ENCODE data around the gene UBE2D2. TPM values are rescaled to one million over a fixed set of nuclear protein-coding genes. Genes with fewer than 3 reads are reported as not detected.

Gene UBE2D2
- polyA plus RNA-seq, 2 of the 4 experiments (the other 2 are of a cell fraction), result 74.8 to 115 TPM

DNA sequence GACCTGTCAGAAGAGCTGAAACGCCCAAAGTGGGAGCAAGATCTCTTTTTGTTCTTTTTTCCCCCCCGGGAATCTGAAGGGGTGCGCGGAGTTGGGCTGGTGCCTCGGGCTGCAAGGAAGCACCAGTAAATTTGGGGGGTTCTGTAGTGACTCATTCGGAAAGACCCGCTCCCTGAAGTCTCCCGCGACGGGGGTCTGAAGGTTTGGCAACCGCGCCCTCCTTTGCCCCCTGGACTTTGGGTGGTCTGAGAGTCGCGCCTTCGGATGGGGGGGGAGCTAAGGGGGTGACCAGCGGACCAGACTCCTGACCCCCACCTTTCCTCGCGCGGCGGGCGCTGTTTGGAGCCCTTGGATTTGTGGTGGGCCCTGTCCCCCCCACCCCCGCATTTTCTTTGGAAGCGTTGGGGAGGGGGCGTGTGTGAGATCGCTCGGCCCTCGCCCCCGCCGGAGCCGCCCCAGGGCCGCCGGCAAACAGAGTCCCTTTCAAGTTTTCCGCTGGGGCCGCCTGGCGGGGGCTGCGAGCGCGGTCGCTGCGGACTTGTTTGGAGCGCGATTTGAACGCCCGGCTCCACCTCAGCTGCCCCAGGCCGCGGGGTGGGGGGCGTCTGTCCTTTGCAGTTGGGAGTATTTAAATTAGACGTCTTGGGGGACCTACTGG lies 89.0 kb downstream of the UBE2D2 start:
- Histone ChIP-seq H3K9me3 (no peaks in the 10 kb centered on the region), H3K4me2 (peak overlapping the region; percentile 99), H3K4me1 (peaks cover 62% of the 10 kb centered on the region), H3K27ac (peak overlapping the region; percentile 94 to 98), H3K4me3 (peak overlapping the region; percentile 98)
- no peak for FAIRE-seq
- WGBS (ENCODE audit: missing lambda C conversion rate), result 49% methylated on average over 26 of the region's 48 CpGs
- ATAC-seq, result no peak
- no peak for TF ChIP-seq HOXB13 (CRISPR knock-in tag; IDR thresholded peaks at IDR 0.05; ENCODE audit: low read depth)
- TF ChIP-seq NR3C1 (IDR thresholded peaks at IDR 0.05), result no peak
- TF ChIP-seq POLR2AphosphoS2 (conservative IDR thresholded peaks at IDR 0.05; ENCODE audit: low read length), result no peak
- TF ChIP-seq, protein P1, sequence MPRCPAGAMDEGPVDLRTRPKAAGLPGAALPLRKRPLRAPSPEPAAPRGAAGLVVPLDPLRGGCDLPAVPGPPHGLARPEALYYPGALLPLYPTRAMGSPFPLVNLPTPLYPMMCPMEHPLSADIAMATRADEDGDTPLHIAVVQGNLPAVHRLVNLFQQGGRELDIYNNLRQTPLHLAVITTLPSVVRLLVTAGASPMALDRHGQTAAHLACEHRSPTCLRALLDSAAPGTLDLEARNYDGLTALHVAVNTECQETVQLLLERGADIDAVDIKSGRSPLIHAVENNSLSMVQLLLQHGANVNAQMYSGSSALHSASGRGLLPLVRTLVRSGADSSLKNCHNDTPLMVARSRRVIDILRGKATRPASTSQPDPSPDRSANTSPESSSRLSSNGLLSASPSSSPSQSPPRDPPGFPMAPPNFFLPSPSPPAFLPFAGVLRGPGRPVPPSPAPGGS (IDR thresholded peaks at IDR 0.05), result no peak
- TF ChIP-seq CBX2 (IDR thresholded peaks at IDR 0.05; ENCODE audit: borderline replicate concordance, low read depth), result no peak
- no peak for TF ChIP-seq CHD2 (IDR thresholded peaks at IDR 0.05; ENCODE audit: low read length, partially characterized antibody)
- no peak for TF ChIP-seq EHF (CRISPR knock-in tag; IDR thresholded peaks at IDR 0.05)
- no peak for TF ChIP-seq ESRRA (IDR thresholded peaks at IDR 0.05; ENCODE audit: borderline replicate concordance, low read length)
- TF ChIP-seq RFX5 (IDR thresholded peaks at IDR 0.05), result no peak
- no peak for TF ChIP-seq HDAC2 (IDR thresholded peaks at IDR 0.05)
- no peak for TF ChIP-seq RARB (CRISPR knock-in tag; IDR thresholded peaks at IDR 0.05)
- TF ChIP-seq MYC (IDR thresholded peaks at IDR 0.05; ENCODE audit: borderline replicate concordance, low read length), result no peak
- TF ChIP-seq HOXA7 (CRISPR knock-in tag; IDR thresholded peaks at IDR 0.05), result no peak
- TF ChIP-seq BHLHE40 (IDR thresholded peaks at IDR 0.05; ENCODE audit: low read depth, low read length), result no peak
- no peak for TF ChIP-seq HOXB5 (CRISPR knock-in tag; IDR thresholded peaks at IDR 0.05)
- TF ChIP-seq HEYL (CRISPR knock-in tag; IDR thresholded peaks at IDR 0.05), result no peak
- TF ChIP-seq ZSCAN20 (CRISPR knock-in tag; IDR thresholded peaks at IDR 0.05), result no peak
- no peak for TF ChIP-seq NFE2L2 (conservative IDR thresholded peaks at IDR 0.05; ENCODE audit: low read length)
- ChIA-PET POLR2A (no interaction called here), CTCF (interaction anchor here (1.2 to 17.1 kb wide), 7 partner anchors 11 to 116 kb away, joined by 3 to 195 read pairs (median 4); no protein-coding TSS in a partner anchor)
- DNase-seq (ENCODE audit: low read depth in 1 of 2, low spot score in 1 of 2), result no peak

DNA sequence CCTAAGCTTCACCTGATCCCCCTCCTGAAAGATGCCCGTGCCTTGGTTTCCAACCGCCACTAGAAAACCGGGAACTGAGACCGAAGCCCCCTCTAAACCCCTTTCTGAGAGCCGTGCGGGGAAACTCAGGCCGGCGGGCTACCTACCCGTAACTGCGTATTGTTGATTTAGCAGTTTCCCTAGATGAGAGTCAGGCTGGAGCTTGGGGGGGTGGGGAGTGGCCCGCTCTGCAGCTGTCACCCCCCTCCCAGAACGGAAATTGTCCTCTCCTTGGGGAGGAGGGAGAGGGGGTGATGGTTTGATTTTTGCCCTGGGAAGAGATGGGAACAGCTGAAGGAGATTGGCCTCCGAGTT lies 89.5 kb downstream of the UBE2D2 start:
- Histone ChIP-seq H3K4me2 (peak overlapping the region; percentile 99), H3K4me3 (peak overlapping the region; percentile 98), H3K27ac (peak overlapping the region; percentile 66 to 98), H3K4me1 (peaks cover 66% of the 10 kb centered on the region), H3K9me3 (no peaks in the 10 kb centered on the region)
- 72% methylated on average over 13 of the region's 13 CpGs for WGBS (ENCODE audit: missing lambda C conversion rate)
- FAIRE-seq (no peak), DNase-seq (ENCODE audit: low read depth in 1 of 2, low spot score in 1 of 2) (no peak), ATAC-seq (no peak)
- ChIA-PET CTCF (interaction anchor here (1.2 to 17.1 kb wide), 6 partner anchors 11 to 115 kb away, joined by 3 to 195 read pairs (median 6); no protein-coding TSS in a partner anchor), POLR2A (interaction anchor here (1.6 to 2.3 kb wide), 2 partner anchors 10 to 15 kb away, joined by 5 to 13 read pairs; no protein-coding TSS in a partner anchor)
- TF ChIP-seq, protein P1 (IDR thresholded peaks at IDR 0.05), result no peak

DNA sequence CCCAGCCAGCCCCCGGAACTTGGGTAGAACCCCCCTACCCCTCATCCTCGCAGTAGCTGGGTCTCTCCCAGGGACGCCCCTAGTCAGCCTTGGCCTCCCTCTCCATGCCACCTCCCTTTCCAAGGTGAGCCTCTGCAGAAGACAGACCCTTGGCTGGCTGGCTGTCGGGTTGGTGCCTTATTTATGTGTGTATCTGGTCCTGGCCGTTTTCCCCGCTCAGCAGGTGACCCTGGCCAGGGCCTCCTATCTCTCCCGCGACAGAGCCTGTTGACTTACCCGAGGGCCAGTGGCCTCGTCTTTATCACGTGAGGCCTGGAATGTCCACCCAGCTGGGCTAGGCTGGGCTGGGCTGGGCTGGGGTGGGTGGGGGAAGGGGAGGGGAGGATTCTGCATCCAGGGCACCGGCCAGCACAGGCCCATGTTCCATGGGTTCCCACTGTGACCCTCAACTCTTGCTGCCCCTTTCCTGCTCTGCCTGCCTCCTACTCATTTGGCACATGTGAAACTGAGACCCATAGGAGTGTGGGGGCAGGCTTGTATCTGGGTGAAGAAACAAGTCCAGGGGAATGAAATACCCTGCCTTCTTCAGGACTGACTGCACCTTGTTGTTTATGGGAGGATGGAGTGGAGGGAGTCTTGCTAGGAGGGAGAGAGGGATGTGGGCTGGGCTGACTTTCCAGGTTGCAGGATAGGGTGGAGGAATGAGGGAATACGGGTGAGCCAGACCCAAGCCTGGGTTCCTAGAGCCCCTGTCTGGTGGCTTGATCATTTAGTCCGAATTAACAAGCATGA lies 90.1 kb downstream of the UBE2D2 start:
- Histone ChIP-seq H3K4me3 (peak overlapping the region; percentile 98), H3K9me3 (no peaks in the 10 kb centered on the region), H3K4me1 (peaks cover 72% of the 10 kb centered on the region), H3K4me2 (peak overlapping the region; percentile 99), H3K27ac (peak overlapping the region; percentile 66 to 98)
- ATAC-seq, result peak; percentile 2 to 12; a peak in 4 of 6 replicates
- ChIA-PET CTCF (interaction anchor here (1.1 to 17.1 kb wide), 7 partner anchors 10 to 115 kb away, joined by 3 to 195 read pairs (median 7); no protein-coding TSS in a partner anchor), POLR2A (interaction anchor here (0.7 to 2.3 kb wide), 4 partner anchors 9 to 16 kb away, joined by 3 to 13 read pairs (median 4); no protein-coding TSS in a partner anchor)
- no peak for FAIRE-seq
- WGBS (ENCODE audit: missing lambda C conversion rate), result 22% methylated on average over 13 of the region's 14 CpGs
- TF ChIP-seq, protein P2, sequence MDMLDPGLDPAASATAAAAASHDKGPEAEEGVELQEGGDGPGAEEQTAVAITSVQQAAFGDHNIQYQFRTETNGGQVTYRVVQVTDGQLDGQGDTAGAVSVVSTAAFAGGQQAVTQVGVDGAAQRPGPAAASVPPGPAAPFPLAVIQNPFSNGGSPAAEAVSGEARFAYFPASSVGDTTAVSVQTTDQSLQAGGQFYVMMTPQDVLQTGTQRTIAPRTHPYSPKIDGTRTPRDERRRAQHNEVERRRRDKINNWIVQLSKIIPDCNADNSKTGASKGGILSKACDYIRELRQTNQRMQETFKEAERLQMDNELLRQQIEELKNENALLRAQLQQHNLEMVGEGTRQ (IDR thresholded peaks at IDR 0.05), result peak; percentile 31; the same call in 1 of the 2 replicates
- TF ChIP-seq MAFK (IDR thresholded peaks at IDR 0.05; ENCODE audit: partially characterized antibody), result no peak
- peak in 1 of 2 experiments; percentile 56 for DNase-seq (ENCODE audit: low read depth in 1 of 2, low spot score in 1 of 2)
